HCT116 (cell line): ENCODE measurements around the gene DLX3.

Source experiments
- FOSL1 ChIP-seq: IDR thresholded peaks from 2 replicates; pipeline ENCODE4 v1.6.1; 2012; ENCODE audit warnings: low read depth
- RAD21 ChIP-seq: IDR thresholded peaks from 2 replicates; pipeline ENCODE4 v1.6.1; 2012; ENCODE audit warnings: low read depth, mild to moderate bottlenecking

- TF ChIP-seq RAD21, result no peak
- TF ChIP-seq FOSL1, result no peak
These were observed 15.1 kb downstream of the DLX3 start for GRCh38 chr17:49979748-49980479.
